HEK293 (cell line): Measurements from ENCODE around the gene CCDC9B.

ENCODE experiments used
- BCL11A ChIP-seq: fragments of 450-650 bp; formaldehyde crosslinking; IDR thresholded peaks from 2 replicates; pipeline ENCODE4 v1.5.1; 2016; ENCODE audit warnings: low read depth, missing biosample characterization, missing genetic modification characterization
- KLF16 ChIP-seq: fragments of 450-650 bp; formaldehyde crosslinking; IDR thresholded peaks from 2 replicates; pipeline ENCODE4 v1.5.1; 2017; ENCODE audit warnings: missing biosample characterization, missing genetic modification characterization
- ZBTB17 ChIP-seq: fragments of 450-650 bp; formaldehyde crosslinking; IDR thresholded peaks from 2 replicates; pipeline ENCODE4 v1.5.1; 2016; ENCODE audit warnings: missing biosample characterization, missing genetic modification characterization
- ZEB2 ChIP-seq: fragments of 450-650 bp; formaldehyde crosslinking; IDR thresholded peaks from 2 replicates; pipeline ENCODE4 v1.5.1; 2016; ENCODE audit warnings: missing biosample characterization, missing genetic modification characterization
- ZNF211 ChIP-seq: fragments of 450-650 bp; formaldehyde crosslinking; IDR thresholded peaks from 2 replicates; pipeline ENCODE4 v1.5.1; 2016; ENCODE audit warnings: low read depth, missing biosample characterization, missing genetic modification characterization
- ZNF274 ChIP-seq, 2 experiments: fragments of 200-500 bp in 1 of 2; fragments of 450-650 bp in 1 of 2; sonication (Bioruptor generic) in 1 of 2; formaldehyde crosslinking in 1 of 2; IDR thresholded peaks; 2 replicates each; pipeline versions ENCODE4 v1.5.1 to v1.6.1; 2014 to 2016; ENCODE audit warnings: borderline replicate concordance in 1 of 2, inconsistent platforms in 1 of 2, low read length in 1 of 2, missing biosample characterization in 1 of 2, missing genetic modification characterization in 1 of 2
- ZNF302 ChIP-seq: fragments of 450-650 bp; formaldehyde crosslinking; IDR thresholded peaks from 2 replicates; pipeline ENCODE4 v1.5.1; 2016; ENCODE audit warnings: missing biosample characterization, missing genetic modification characterization, low read depth
- ZNF596 ChIP-seq: fragments of 450-650 bp; IDR thresholded peaks from 2 replicates; pipeline ENCODE4 v1.5.0; 2018; ENCODE audit warnings: missing biosample characterization, mild to moderate bottlenecking, missing genetic modification characterization, moderate library complexity
- ZNF791 ChIP-seq: fragments of 450-650 bp; formaldehyde crosslinking; IDR thresholded peaks from 2 replicates; pipeline ENCODE4 v1.5.1; 2016; ENCODE audit warnings: missing biosample characterization, missing genetic modification characterization
- TF ChIP-seq, protein P1 (sequence below): fragments of 450-650 bp; formaldehyde crosslinking; IDR thresholded peaks from 2 replicates; pipeline ENCODE4 v1.5.1; 2016; ENCODE audit warnings: missing biosample characterization, missing genetic modification characterization
- TF ChIP-seq, protein P2 (sequence below): fragments of 450-650 bp; formaldehyde crosslinking; IDR thresholded peaks from 2 replicates; pipeline ENCODE4 v1.5.1; 2016; ENCODE audit warnings: missing biosample characterization, missing genetic modification characterization
- TF ChIP-seq, protein P3 (sequence below): fragments of 450-650 bp; formaldehyde crosslinking; IDR thresholded peaks from 2 replicates; pipeline ENCODE4 v1.5.1; 2016; ENCODE audit warnings: missing biosample characterization, missing genetic modification characterization, low read depth
- TF ChIP-seq, protein P4 (sequence below): fragments of 450-650 bp; formaldehyde crosslinking; IDR thresholded peaks from 2 replicates; pipeline ENCODE4 v1.5.1; 2016; ENCODE audit warnings: missing biosample characterization, missing genetic modification characterization

DNA sequence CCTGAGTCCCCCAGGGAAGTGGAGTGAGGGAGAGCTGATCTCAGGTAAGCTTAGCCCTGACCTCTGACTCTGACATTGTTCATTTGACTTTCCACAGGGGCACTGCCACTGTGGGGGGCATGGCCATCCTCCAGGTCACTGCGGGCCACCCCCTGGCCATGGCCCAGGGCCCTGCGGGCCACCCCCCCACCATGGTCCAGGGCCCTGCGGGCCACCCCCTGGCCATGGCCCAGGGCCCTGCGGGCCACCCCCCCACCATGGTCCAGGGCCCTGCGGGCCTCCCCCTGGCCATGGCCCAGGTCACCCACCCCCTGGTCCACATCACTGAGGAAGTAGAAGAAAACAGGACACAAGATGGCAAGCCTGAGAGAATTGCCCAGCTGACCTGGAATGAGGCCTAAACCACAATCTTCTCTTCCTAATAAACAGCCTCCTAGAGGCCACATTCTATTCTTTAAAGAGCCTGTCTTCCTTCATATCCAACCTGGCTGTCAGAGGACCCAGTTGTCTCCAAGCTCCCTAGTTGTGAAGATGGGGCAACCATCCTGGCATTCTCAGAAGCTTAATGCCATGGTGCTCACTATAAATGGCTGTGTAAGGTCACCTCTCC lies 15.3 kb upstream of the CCDC9B start:
- TF ChIP-seq, protein P1, sequence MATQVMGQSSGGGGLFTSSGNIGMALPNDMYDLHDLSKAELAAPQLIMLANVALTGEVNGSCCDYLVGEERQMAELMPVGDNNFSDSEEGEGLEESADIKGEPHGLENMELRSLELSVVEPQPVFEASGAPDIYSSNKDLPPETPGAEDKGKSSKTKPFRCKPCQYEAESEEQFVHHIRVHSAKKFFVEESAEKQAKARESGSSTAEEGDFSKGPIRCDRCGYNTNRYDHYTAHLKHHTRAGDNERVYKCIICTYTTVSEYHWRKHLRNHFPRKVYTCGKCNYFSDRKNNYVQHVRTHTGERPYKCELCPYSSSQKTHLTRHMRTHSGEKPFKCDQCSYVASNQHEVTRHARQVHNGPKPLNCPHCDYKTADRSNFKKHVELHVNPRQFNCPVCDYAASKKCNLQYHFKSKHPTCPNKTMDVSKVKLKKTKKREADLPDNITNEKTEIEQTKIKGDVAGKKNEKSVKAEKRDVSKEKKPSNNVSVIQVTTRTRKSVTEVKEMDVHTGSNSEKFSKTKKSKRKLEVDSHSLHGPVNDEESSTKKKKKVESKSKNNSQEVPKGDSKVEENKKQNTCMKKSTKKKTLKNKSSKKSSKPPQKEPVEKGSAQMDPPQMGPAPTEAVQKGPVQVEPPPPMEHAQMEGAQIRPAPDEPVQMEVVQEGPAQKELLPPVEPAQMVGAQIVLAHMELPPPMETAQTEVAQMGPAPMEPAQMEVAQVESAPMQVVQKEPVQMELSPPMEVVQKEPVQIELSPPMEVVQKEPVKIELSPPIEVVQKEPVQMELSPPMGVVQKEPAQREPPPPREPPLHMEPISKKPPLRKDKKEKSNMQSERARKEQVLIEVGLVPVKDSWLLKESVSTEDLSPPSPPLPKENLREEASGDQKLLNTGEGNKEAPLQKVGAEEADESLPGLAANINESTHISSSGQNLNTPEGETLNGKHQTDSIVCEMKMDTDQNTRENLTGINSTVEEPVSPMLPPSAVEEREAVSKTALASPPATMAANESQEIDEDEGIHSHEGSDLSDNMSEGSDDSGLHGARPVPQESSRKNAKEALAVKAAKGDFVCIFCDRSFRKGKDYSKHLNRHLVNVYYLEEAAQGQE (tag by site-specific recombination), result no peak
- TF ChIP-seq ZBTB17 (tag by site-specific recombination) (no peak), ZNF791 (tag by site-specific recombination) (no peak), BCL11A (tag by site-specific recombination) (no peak), ZNF211 (no peak), ZNF596 (tag by site-specific recombination) (no peak), KLF16 (no peak), ZEB2 (tag by site-specific recombination) (no peak), ZNF274 (IDR thresholded peaks at IDR 0.05; ENCODE audit: low read length) (no peak), ZNF274 (tag by site-specific recombination; IDR thresholded peaks at IDR 0.05; ENCODE audit: borderline replicate concordance) (no peak), ZNF302 (no peak)
- TF ChIP-seq, protein P2, sequence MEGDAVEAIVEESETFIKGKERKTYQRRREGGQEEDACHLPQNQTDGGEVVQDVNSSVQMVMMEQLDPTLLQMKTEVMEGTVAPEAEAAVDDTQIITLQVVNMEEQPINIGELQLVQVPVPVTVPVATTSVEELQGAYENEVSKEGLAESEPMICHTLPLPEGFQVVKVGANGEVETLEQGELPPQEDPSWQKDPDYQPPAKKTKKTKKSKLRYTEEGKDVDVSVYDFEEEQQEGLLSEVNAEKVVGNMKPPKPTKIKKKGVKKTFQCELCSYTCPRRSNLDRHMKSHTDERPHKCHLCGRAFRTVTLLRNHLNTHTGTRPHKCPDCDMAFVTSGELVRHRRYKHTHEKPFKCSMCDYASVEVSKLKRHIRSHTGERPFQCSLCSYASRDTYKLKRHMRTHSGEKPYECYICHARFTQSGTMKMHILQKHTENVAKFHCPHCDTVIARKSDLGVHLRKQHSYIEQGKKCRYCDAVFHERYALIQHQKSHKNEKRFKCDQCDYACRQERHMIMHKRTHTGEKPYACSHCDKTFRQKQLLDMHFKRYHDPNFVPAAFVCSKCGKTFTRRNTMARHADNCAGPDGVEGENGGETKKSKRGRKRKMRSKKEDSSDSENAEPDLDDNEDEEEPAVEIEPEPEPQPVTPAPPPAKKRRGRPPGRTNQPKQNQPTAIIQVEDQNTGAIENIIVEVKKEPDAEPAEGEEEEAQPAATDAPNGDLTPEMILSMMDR, result no peak
- TF ChIP-seq, protein P3, sequence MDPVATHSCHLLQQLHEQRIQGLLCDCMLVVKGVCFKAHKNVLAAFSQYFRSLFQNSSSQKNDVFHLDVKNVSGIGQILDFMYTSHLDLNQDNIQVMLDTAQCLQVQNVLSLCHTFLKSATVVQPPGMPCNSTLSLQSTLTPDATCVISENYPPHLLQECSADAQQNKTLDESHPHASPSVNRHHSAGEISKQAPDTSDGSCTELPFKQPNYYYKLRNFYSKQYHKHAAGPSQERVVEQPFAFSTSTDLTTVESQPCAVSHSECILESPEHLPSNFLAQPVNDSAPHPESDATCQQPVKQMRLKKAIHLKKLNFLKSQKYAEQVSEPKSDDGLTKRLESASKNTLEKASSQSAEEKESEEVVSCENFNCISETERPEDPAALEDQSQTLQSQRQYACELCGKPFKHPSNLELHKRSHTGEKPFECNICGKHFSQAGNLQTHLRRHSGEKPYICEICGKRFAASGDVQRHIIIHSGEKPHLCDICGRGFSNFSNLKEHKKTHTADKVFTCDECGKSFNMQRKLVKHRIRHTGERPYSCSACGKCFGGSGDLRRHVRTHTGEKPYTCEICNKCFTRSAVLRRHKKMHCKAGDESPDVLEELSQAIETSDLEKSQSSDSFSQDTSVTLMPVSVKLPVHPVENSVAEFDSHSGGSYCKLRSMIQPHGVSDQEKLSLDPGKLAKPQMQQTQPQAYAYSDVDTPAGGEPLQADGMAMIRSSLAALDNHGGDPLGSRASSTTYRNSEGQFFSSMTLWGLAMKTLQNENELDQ (tag by site-specific recombination), result no peak
- TF ChIP-seq, protein P4, sequence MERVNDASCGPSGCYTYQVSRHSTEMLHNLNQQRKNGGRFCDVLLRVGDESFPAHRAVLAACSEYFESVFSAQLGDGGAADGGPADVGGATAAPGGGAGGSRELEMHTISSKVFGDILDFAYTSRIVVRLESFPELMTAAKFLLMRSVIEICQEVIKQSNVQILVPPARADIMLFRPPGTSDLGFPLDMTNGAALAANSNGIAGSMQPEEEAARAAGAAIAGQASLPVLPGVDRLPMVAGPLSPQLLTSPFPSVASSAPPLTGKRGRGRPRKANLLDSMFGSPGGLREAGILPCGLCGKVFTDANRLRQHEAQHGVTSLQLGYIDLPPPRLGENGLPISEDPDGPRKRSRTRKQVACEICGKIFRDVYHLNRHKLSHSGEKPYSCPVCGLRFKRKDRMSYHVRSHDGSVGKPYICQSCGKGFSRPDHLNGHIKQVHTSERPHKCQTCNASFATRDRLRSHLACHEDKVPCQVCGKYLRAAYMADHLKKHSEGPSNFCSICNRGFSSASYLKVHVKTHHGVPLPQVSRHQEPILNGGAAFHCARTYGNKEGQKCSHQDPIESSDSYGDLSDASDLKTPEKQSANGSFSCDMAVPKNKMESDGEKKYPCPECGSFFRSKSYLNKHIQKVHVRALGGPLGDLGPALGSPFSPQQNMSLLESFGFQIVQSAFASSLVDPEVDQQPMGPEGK (tag by site-specific recombination), result no peak
